Measurements from ENCODE around the gene NRXN3. TPM values are rescaled to one million over a fixed set of nuclear protein-coding genes. Genes with fewer than 3 reads are reported as not detected.

NRXN3 gene
- polyA plus RNA-seq, 5 donors = 1.3 to 1.9 (median 1.4) TPM

DNA sequence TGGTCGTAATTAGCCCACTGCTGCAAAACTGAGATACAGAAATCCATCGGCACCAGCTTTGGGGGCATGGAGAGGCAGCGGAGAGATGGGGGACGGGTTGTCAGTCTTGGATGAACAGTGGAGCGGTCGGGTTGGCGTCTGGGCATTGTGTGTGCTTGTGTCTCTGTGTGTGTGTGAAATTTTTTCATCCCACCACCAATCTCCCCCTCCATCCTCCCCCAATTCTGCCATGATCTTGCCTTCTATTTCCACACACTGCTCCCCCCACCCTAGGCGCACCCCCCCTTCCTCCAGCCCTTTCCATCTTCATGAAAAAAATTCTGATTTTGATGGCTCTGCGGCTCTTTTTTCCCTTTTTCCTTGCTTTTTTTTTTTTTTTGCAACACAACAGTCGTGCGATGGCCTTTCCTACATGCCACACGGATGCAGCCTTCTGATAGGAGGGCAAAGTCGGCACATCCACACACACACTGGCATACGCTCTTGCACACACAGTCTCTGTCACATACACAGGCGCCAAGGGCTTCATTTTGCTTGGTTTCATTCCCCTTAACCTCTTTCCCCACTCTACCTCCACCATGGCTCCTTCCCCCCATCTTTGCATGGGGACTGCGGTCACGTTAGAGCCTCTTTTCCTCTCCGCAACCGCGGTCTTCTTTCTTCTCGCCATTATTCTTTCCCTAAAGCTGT is 3.3 kb downstream of the NRXN3 start:
- no peak for DNase-seq

DNA sequence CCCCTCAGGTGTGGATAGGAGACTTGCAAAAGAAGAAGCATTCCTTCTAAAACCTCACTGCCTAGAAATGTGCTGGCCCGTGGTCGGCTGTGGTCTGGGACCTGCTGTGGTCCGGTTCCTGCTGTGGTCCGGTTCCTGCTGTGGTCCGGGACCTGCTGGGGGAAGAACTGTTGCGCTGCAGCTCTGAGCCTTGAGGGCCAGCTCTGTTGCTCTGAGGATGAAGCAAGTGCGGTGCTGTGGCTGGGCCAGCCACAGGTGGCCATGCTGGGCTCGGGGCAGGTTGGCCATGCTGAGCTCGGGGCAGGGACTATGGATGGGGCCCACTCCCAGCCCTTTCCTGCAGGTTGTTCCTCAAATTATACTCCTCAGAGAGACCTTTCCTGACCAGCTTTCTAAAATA is 5.2 kb downstream of the NRXN3 start:
- DNase-seq = no peak

DNA sequence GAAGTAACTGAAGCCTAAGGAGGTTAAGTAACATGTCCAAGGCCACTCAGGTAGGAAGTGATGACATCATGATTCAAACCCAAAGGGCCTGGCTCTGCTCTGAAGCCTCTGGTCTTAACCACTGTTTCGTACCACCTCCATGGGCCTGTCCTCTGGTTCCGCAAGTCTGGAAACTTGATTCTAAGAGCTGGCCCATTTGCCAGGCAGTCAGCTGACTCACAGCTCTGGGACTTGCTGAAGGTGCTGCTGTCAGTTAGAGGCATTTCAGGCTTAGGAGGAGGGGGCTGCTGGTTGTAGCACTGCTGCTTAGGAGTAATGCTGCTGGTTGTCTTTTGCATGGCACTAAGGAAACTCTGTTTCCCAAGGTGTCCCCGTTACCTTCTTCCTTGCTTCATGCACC is 7.9 kb downstream of the NRXN3 start:
- DNase-seq = no peak

DNA sequence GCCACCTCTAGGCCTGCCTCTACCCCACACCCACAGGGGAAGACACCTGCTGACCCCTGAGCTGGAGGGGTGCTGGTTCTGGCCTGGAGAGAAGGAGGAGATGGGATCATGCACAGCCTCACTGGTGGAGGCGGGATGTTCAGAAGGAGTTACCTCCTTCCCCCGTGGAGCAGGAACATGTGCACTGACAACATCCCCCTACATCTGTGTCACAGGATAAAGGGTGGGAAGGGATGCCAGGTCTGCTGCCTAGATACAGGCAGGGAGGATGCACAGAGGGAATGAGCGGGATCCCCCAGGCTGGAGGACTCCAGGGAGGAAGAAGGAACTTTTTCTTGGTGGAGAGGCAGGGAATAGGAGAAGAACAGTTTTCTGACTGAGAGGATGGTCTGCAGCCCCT is 8.8 kb downstream of the NRXN3 start:
- no peak for DNase-seq

DNA sequence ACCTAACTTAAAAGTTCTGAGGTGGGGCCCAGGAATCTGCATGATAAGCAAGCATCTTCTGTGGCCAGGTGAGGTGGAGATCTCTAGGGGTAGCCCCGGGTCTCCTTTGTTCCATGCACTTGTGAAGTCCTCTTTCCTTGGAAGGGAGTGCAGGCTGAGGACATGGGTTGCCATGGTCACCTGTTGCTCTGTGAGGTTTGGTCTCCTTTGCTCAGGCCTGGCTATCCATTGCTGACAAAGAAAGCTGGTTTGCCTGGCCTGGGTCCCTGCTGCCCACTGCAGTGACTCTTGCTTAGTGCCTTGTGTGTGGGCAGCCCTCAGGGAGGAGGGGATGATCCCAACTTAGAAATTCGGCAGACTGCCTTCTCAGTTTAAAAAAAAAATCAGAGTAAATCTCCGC is 11.1 kb downstream of the NRXN3 start:
- DNase-seq = no peak

DNA sequence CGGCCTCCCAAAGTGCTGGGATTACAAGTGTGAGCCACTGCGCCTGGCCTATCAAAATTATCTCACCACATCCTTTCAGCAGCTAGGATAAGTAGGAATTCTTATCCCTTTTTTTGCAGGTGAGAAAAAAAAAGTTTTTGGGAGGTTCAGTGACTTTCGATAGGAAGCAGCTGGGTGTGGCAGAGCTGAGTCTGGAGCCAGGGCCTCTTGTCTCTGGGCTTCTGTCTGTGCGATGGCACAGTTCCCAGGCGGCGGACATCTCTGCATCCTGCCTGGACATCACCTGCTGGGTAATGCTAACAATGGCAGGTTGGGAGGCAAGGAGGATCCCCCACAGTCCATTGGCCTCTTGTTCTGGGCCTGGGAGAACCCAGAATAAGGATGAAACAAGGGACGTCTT is 12.5 kb downstream of the NRXN3 start:
- no peak for DNase-seq

DNA sequence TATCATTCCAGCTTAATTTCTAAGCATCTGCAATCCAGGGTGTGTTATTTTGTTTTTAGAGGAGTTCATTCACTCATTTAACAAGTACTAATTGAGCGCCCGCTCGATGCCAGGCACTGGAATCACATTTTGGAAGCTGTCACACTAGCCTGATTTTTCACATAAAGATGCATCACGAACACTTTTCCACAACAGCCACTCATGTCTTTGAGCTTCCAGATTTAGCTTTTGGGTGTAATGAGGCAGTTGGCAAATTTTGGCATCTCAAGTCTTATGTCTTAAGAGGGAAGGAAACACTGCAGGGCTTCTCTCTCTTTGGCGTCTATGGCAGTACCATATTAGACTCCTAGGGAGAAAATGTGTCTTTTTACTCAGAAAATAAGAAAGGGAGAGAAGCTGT is 14.0 kb downstream of the NRXN3 start:
- no peak for DNase-seq

DNA sequence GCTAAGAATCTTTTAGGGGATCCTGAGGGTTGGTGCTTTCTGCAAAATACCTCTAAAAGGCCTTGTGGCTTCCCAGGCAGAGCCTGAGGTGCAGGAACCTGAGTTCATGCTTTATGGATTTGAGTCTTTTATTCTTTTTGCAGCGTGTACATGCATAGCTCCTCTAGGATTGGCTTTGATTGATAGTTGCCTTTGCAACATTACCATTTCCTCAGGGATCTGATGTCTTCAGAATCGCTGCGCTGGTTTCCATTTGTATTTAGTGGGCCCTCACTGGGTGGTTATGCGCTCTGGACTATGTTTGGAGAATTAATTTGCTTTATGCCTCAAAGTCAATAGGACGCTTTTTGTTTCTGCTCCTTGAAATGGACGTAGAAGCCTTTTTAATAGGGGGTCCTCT is 16.1 kb downstream of the NRXN3 start:
- DNase-seq = no peak

DNA sequence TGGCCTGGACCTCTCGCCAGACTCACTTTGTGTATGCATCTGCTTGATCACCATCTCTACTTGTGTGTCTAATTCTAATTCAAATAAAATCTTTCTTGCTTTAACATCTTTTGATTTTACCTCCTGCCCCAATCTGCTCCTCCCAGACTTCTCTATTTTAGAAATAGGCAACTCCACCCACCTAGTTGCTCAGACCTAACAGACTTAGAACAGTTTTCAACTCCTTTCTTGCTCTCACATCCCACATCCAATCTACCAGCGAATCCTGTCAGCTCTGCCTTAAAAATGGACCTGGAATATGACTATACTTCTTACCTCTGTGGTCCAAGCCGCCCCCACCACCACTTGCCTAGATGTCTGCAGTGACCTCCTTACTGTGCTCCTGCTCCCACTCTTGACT is 18.7 kb downstream of the NRXN3 start:
- no peak for DNase-seq

DNA sequence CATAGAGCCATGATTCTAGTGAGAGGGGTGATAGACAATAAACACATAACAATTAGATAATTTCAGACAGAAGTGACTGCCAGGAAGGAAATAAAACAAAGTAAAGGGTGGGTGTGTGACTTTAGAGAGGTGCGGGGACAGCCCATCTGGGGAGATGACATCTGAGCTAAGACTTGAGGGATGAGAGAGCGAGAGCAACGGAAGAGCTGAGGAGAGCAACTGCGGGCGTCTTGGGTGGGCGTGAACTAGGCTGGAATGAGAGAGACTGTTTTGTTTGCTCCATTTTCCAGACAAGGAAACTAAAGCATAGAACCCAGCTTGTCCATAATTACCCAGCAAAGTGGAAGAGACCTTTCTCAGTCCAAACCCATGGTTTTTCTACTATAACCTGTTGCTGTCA is 25.3 kb downstream of the NRXN3 start:
- DNase-seq = no peak

DNA sequence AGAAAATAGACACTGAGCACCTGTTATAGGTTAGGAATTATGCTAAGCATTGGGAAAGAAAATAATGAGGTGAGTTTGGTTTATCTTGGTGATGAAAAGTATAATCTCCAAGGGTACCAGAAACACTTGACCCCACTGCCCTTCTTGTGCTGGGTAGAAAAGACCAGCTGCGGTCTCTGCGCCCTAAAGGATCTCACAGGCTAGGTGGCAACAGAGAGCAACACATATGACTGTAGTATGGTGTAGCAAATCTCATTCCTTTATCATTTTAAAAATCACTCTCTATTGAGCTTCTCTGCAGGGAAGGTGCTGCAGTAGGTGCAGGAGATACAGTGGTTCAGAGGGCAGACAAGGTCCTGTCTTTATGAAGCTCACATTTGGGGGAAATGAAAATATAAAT is 26.1 kb downstream of the NRXN3 start:
- DNase-seq = no peak

DNA sequence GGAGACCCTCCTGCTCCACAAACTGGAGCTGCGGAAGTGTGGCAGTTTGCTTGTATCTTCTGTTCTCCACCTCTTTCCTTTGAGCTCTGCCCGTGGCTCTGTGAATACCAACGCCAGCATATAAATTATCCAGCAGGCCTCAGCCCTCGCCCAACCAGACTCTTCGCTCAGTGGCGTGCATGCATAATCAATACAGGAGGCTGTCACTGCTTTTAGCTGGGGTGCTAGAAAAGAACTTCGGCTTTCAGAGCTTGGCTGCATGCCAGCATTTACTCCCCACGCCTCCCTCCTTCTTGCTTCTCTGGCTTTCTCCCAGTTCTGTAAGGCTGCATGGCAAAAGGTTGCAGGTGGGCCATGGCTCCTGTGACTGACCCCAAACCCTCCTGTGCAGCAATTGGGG is 26.9 kb downstream of the NRXN3 start:
- DNase-seq = no peak

DNA sequence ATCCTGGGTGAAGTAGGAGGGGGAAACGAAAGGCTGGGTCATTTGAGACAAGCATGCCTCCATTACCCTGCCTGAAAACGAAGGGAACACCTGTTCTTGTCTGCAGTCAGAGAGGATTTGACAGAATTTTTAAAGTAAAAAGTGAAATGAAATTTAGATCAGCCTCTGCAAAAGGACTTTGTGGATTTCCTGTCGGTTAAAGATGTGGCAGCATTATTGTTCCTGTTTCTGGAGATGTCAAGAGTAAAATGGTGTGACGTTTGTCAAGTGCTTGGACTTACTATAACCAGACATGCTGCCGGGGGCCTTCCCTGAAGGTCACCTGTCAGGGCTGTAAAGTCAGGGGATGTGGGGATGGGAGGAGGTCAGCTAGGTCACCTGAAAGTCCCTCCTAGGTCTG is 32.0 kb downstream of the NRXN3 start:
- no peak for DNase-seq

DNA sequence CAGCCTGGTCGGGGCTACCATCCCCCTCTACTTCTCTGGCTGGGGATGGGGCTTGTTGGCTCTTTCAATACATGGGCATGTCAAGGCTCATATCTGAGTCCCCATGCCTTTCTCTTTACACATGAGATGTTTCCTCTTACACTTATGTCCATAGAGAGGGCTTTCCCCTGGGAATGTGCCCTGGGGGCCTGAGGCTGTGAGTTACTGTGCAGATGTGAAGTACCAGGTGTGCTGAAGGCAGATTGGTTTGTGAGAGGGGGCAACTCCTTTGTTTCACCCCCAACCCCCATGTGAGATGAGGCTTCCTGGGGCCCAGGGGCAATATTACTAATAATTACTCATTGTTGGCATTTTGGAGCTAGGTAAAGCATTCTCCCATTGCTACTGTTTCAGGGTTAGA is 32.8 kb downstream of the NRXN3 start:
- DNase-seq = no peak

DNA sequence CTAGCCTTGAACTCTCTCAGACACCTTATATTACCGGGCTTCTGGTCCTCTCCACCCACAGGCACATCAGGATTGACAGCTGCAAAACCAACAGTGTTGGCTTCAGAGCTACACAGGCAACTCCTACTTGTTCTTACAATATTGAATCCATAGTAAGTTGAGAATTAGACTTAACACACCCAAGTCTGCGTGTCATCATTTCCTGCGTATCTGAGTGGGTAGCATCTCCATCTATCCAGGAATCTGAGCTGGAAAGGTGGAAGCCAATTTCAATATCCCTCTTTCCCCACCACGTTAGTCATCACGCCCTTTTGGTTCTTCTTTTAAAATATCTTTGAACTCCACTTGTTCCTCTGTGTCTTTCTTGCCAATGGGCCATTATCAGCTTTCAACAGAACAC is 37.2 kb downstream of the NRXN3 start:
- DNase-seq = no peak

DNA sequence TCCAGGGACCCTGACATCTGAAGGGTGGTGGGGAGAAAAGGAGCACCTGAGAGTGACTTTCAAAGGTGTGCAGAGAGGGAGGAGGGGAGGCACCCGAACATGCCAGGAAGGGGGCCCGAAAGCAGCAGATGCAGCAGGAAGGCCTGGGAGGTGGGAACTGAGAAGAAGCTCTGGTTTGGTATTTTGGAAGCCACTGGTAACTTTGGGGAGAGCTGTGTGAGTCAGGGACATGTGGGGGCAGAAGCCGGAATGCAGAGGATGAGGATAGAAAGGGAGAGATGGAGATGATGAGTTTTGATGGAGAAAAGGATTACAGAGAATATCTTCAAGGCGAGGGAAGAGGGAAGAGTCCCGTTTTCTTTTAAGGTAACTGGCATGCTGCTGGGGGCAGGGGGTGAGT is 50.1 kb downstream of the NRXN3 start:
- DNase-seq = no peak

DNA sequence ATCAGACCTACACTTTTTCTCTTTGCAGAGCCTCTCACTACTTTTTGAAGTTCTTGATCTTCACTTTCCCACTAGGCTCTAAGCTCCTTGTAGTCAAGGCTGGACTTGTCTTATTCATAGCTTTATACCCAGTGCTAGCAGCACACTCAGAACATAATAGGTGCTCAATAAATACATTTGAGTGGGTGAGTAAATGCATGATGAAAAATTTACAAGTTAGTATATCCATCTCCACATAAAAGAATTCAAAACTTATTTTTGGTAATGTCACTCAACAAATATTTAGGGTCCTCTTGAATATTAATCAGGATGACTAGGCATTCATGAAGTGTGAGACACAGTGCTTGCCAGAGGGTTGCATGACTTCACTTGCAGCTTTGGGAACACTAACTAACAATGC is 52.6 kb downstream of the NRXN3 start:
- no peak for DNase-seq

DNA sequence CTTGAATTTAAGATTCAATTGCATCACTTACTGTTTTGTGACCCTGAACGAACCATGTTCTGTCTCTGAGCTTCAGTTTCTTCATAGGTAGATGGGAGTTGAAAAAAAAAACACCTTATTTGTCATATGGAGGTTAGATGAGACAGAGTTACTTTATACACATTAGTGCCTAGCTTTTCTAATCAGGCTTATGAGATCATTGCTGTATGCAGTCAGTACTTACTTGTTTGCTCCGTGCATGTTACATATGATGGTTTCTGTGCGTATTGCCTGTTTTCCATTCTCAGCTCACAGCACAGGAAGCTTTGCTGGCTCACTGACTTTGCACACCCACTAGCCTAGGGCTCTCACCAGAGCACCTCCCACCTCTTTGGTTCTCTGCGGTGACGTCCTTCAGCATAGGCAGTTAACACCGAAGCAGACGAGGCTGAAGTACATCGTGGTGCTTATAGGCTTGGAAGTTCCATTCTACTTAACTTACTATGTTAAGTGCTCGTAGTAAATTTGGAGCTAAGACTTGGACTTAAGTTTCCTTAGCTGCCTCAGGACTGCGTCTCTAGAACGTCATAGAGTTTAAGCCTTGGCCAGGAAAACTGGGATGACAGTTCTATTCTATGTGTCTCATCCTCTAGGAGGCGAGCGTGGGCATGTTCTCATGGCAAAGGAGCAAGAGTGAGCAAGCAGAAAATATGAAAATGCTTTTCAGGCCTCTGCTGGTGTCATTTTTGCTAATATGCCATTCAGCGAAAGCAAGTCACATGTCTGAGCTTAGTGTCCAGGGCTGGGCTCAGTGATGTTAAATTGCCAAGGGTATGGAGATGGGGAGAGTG is 57.3 kb downstream of the NRXN3 start:
- no peak for DNase-seq

DNA sequence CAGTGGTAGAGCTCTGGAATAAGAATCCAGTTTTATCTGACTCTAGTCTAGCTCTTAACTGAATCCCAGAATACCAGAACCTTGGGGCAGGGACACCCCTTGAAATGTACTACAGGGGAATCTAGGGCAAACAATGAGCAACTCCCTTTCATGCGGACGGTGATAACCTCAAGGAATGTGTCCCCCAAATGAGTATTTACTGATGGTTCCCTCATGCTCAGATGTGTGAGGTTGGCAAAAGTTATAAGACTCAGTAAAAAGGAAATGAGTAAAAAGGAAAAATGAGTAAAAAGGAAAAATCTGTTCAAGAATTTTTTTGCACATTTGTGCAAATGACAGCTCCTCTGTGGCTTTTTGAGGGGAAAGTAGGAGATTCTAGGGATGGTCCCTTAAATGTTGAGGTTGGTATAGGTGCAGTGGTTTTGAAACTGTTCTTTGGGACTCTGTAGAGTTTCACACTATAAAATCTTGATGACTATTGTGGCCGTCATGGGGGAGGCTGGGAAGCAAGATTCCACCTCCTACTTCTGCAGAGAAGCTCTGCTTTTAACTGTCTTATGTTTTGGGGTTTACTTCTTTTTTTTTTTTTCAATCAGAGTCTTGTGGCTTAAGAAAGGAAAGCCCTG is 58.6 kb downstream of the NRXN3 start:
- no peak for DNase-seq

DNA sequence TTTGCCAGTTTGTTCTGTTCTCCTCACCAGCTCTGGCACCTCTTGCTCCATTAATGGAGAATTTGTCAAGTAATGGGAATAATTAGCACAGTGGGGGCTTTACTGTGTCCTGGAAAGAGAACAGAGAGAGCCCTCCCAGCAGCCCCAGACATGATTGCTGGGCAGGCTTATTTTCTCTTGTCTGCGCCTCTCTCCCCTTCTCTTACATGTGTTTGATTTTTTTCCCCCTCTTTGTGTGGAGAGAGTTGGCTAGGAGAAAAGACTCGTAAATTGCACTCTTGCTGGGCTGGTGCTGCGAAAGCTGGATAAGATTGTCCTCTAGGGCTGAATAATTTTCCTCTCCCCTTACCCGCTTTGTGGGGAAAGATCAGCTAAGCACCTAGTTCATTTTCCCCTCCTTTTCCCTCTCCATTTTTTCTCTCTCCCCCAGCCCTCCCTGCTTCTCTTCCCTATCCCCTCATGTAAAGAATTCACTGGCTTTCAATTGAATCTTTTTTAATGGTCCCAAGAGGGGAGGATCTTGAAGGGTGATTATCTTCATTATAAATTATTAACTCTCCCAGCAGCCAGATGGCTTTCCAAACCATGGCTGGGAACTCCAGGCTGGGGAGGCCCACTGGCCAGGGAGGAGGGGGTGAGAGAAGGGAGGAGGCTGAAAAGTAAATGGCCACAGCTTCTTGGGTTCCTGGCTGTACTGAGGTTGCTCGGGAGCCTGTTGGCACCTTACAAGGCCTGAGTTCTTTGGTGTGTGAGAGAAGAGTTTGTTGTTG is 62.2 kb downstream of the NRXN3 start:
- no peak for DNase-seq

DNA sequence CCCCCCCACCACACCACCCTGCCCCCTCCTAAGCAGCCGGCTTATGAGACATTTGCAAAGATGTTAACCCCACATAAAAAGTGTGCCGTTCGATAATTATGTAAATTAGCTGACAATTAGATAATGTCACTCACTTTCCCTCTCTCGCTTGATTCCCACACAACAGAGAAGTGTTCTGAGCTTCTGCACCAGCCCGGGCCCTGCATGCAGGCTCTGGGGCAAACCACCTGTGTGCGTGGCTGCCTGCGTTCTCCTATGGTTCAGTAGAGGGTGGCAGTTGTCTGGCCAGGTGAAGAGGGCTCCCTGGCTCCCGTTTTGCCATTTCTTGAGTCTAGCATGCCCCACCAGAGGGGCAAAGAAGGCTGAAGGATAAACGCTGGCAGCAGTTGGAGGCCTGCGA is 68.0 kb downstream of the NRXN3 start:
- DNase-seq = no peak

DNA sequence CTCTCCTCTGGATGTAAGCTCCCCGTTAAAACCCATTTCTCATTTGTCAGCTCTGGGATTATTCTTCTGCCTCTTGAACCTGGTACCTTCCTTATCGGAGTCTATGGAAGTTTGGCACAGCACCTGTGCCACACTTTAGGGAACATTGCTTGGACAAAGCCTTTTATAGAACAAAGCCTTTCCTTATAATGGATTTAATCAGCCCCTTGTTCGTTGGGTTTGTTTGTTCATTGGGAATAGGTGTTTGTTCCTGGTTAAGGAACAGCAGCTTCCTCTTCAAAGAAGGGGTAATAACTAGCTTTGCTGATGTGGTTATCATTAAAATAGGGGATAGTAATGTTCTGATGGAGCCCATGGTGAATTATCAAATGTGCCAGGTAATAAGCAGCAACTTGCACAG is 70.4 kb downstream of the NRXN3 start:
- no peak for DNase-seq

Data from right lung (tissue), 5 donors.